A549 (cell line): ENCODE data around the gene ADGRG1. TPM values are rescaled to one million over a fixed set of nuclear protein-coding genes. Genes with fewer than 3 reads are reported as not detected.
"Not testable (repeated sequence)": the region's sequence is repeated elsewhere in the genome, so short reads cannot be mapped to it uniquely, and the experiment has no call there.

Experiments used
- ATAC-seq, 2 experiments: fragments of 200-7000 bp in 1 of 2; fragments of >200 bp in 1 of 2; cut with Nextera tagmentation in 1 of 2; cut with Tn5 transposase in 1 of 2; 3 replicates each; pipeline versions ENCODE4 v1.8.0 to v1.9.1; 2018 to 2020; ENCODE audit warnings: mild to moderate bottlenecking in 1 of 2, moderate library complexity in 1 of 2
- CTCF ChIA-PET: fragments of 300-600 bp; sonication (Branson Sonifier 250); formaldehyde crosslinking; extraction: SDS; loops from one replicate; lab custom pipeline; 2021; ENCODE audit warnings: antibody characterized with exemption, inconsistent platforms; lab: Yijun Ruan, JAX
- POLR2A ChIA-PET: fragments of 350-600 bp; formaldehyde crosslinking; extraction: SDS; loops from one replicate; lab custom pipeline; 2021; ENCODE audit warnings: antibody characterized with exemption, inconsistent platforms; lab: Yijun Ruan, JAX
- DNase-seq, 2 experiments: peaks; one replicate each; pipeline versions ENCODE4 v3.0.0 to v3.0.0-alpha.2; 2011 to 2016; ENCODE audit warnings: low read depth in 1 of 2, low spot score in 1 of 2
- FAIRE-seq: peaks from 2 replicates; lab custom pipeline; 2011; peaks lifted over from hg19 to GRCh38; lab: Jason Lieb, UNC
- H3K27ac ChIP-seq, 2 experiments: fragments of >200 bp; sonication (Bioruptor Twin); formaldehyde crosslinking; 3 replicates each; pipeline ENCODE4 v1.5.1; 2016 to 2017
- H3K4me1 ChIP-seq: fragments of >200 bp; sonication (Bioruptor Twin); formaldehyde crosslinking; 3 replicates; pipeline ENCODE4 v1.6.1; 2016
- H3K4me2 ChIP-seq: fragments of >200 bp; sonication (Bioruptor Twin); formaldehyde crosslinking; 3 replicates; pipeline ENCODE4 v1.6.1; 2016
- H3K4me3 ChIP-seq: fragments of >200 bp; sonication (Bioruptor Twin); formaldehyde crosslinking; 3 replicates; pipeline ENCODE4 v1.5.1; 2016
- H3K9me3 ChIP-seq: fragments of >200 bp; sonication (Bioruptor Twin); formaldehyde crosslinking; 3 replicates; pipeline ENCODE4 v1.6.1; 2016
- BCL3 ChIP-seq: fragments of >200 bp; sonication (Bioruptor Twin); formaldehyde crosslinking; IDR thresholded peaks from 3 replicates; pipeline ENCODE4 v1.6.1; 2016
- BHLHE40 ChIP-seq: IDR thresholded peaks from 2 replicates; pipeline ENCODE4 v1.6.1; 2012; ENCODE audit warnings: low read depth, low read length, inconsistent platforms
- CHD4 ChIP-seq: fragments of 200-600 bp; sonication (generic); IDR thresholded peaks from 2 replicates; pipeline ENCODE4 v1.6.1; 2016; ENCODE audit warnings: antibody characterized with exemption, mild to moderate bottlenecking, borderline replicate concordance
- EHMT2 ChIP-seq: fragments of 200-600 bp; sonication (generic); IDR thresholded peaks from 2 replicates; pipeline ENCODE4 v1.6.1; 2016; ENCODE audit warnings: antibody characterized with exemption, low read depth, mild to moderate bottlenecking, moderate library complexity
- HOXB13 ChIP-seq: fragments of 250-450 bp; sonication (Bioruptor Pico); IDR thresholded peaks from 2 replicates; pipeline ENCODE4 v1.5.0; 2020; ENCODE audit warnings: low read depth, mild to moderate bottlenecking, moderate library complexity
- JUN ChIP-seq, 2 experiments: fragments of >200 bp; sonication (Bioruptor Twin); formaldehyde crosslinking; IDR thresholded peaks; 2 replicates in 1 of 2; 3 replicates in 1 of 2; pipeline ENCODE4 v1.6.1; 2016 to 2017
- NPAS2 ChIP-seq: fragments of 250-450 bp; sonication (Bioruptor Pico); IDR thresholded peaks from 2 replicates; pipeline ENCODE4 v1.8.0; 2022; ENCODE audit warnings: mild to moderate bottlenecking, moderate library complexity, borderline replicate concordance
- RARB ChIP-seq: fragments of 250-450 bp; sonication (Bioruptor Pico); IDR thresholded peaks from 2 replicates; pipeline ENCODE4 v1.8.0; 2021; ENCODE audit warnings: mild to moderate bottlenecking, moderate library complexity
- REST ChIP-seq: fragments of 200-600 bp; sonication (generic); IDR thresholded peaks from 2 replicates; pipeline ENCODE4 v1.6.1; 2016; ENCODE audit warnings: antibody characterized with exemption, mild to moderate bottlenecking, moderate library complexity
- TP53 ChIP-seq: fragments of 250-450 bp; sonication (Bioruptor Pico); IDR thresholded peaks from 2 replicates; pipeline ENCODE4 v1.5.0; 2021; ENCODE audit warnings: mild to moderate bottlenecking, moderate library complexity
- ZC3H11A ChIP-seq: fragments of 450-650 bp; IDR thresholded peaks from 2 replicates; pipeline ENCODE4 v1.6.1; 2014; ENCODE audit warnings: antibody characterized with exemption, mild to moderate bottlenecking
- WGBS: methylation state at CpG from one replicate; pipeline ENCODE4 v1.1.6; 2017; ENCODE audit errors: missing lambda C conversion rate; 5-methylcytosine and 5-hydroxymethylcytosine counted together
- polyA plus RNA-seq, 4 experiments: library from polyadenylated mRNA; depleted of rRNA in 3 of 4; stranded (reverse); fragments of >200 nt; fragmentation: RNase III in 1 of 4; extraction: RNeasy Plus Mini Kit Qiagen cat#74134 plus additional on column Dnase treatment in 1 of 4; gene quantifications; 2 replicates in 3 of 4; 3 replicates in 1 of 4; pipeline ENCODE4 v1.2.3, GENCODE V29; 2011 to 2017

Gene ADGRG1
- polyA plus RNA-seq, 2 of the 4 experiments (the other 2 are of a cell fraction), result 28.3 to 142 TPM

GRCh38 chr16:57711993-57712392, 83.6 kb downstream of the ADGRG1 start (continued):
- no peak for TF ChIP-seq REST
- no peak for TF ChIP-seq ZC3H11A

GRCh38 chr16:57712569-57712968, 84.1 kb downstream of the ADGRG1 start:
- POLR2A ChIA-PET, DNase-seq, ATAC-seq, H3K9me3 ChIP-seq, H3K4me3 ChIP-seq, H3K27ac ChIP-seq, FAIRE-seq, H3K4me2 ChIP-seq, H3K4me1 ChIP-seq: not testable (repeated sequence)
- CTCF ChIA-PET, result interaction anchor here (0.8 to 10.1 kb wide), 5 partner anchors 9 to 136 kb away, joined by 3 to 103 read pairs (median 6); no protein-coding TSS in a partner anchor
- 62% methylated on average over 6 of the region's 6 CpGs for WGBS

- Histone ChIP-seq H3K4me1 (no peaks in the 10 kb centered on the region), H3K27ac (no peak overlapping the region), H3K4me2 (no peak overlapping the region), H3K4me3 (no peak overlapping the region), H3K9me3 (no peaks in the 10 kb centered on the region)
- CTCF ChIA-PET, result interaction anchor here (0.6 to 10.1 kb wide), 6 partner anchors 9 to 418 kb away, joined by 3 to 103 read pairs (median 5); partner anchors contain the start of gene ZNF319
- DNase-seq (no peak), FAIRE-seq (no peak), ATAC-seq (no peak)
- WGBS, result 86% methylated on average over 8 of the region's 8 CpGs
- TF ChIP-seq BCL3 (no peak), BHLHE40 (no peak), RARB (no peak), TP53 (CRISPR knock-in tag) (no peak), JUN (IDR thresholded peaks at IDR 0.05) (no peak), HOXB13 (CRISPR knock-in tag) (no peak), CHD4 (no peak), REST (no peak)
- POLR2A ChIA-PET, result no interaction called here
Measured at GRCh38 chr16:57713596-57713995, 85.2 kb downstream of the ADGRG1 start.

- ChIA-PET POLR2A (no interaction called here), CTCF (interaction anchor here (0.6 to 10.1 kb wide), 4 partner anchors 66 to 419 kb away, joined by 3 to 103 read pairs (median 4); partner anchors contain the start of gene ZNF319)
- ATAC-seq (no peak), DNase-seq (no peak), FAIRE-seq (no peak)
- Histone ChIP-seq H3K4me3 (no peak overlapping the region), H3K4me1 (no peaks in the 10 kb centered on the region), H3K27ac (no peak overlapping the region), H3K9me3 (no peaks in the 10 kb centered on the region), H3K4me2 (no peak overlapping the region)
- no peak for TF ChIP-seq NPAS2 (CRISPR knock-in tag)
- TF ChIP-seq EHMT2, result no peak
- TF ChIP-seq HOXB13 (CRISPR knock-in tag), result no peak
- WGBS, result 78% methylated on average over 6 of the region's 6 CpGs
Measured at GRCh38 chr16:57714047-57714446, 85.6 kb downstream of the ADGRG1 start.

Other genes with a start within 250 kb of the ADGRG1 start
- not detected in 2 replicates for gene CCL17, start 223.9 kb upstream of the ADGRG1 start, polyA plus RNA-seq (2011; rRNA removed)
- gene CCL17, start 223.9 kb upstream of the ADGRG1 start, polyA plus RNA-seq (2017; fragmentation: RNase III; extraction: RNeasy Plus Mini Kit Qiagen cat#74134 plus additional on column Dnase treatment), result not detected in 3 replicates
- gene CIAPIN1, start 181.2 kb upstream of the ADGRG1 start, polyA plus RNA-seq (2011; rRNA removed), result 101 and 114 TPM in 2 replicates
- gene CIAPIN1, start 181.2 kb upstream of the ADGRG1 start, polyA plus RNA-seq (2017; fragmentation: RNase III; extraction: RNeasy Plus Mini Kit Qiagen cat#74134 plus additional on column Dnase treatment), result 69.1 to 75.0 TPM (median 71.5 TPM) in 3 replicates
- gene COQ9, start 181.2 kb upstream of the ADGRG1 start, polyA plus RNA-seq (2011; rRNA removed), result 109 and 130 TPM in 2 replicates
- gene COQ9, start 181.2 kb upstream of the ADGRG1 start, polyA plus RNA-seq (2017; fragmentation: RNase III; extraction: RNeasy Plus Mini Kit Qiagen cat#74134 plus additional on column Dnase treatment), result 46.2 to 48.0 TPM (median 47.2 TPM) in 3 replicates
- gene POLR2C, start 166.0 kb upstream of the ADGRG1 start, polyA plus RNA-seq (2011; rRNA removed), result 229 and 259 TPM in 2 replicates
- 141 to 148 TPM (median 146 TPM) in 3 replicates for gene POLR2C, start 166.0 kb upstream of the ADGRG1 start, polyA plus RNA-seq (2017; fragmentation: RNase III; extraction: RNeasy Plus Mini Kit Qiagen cat#74134 plus additional on column Dnase treatment)
- 85.4 and 93.2 TPM in 2 replicates for gene DOK4, start 142.1 kb upstream of the ADGRG1 start, polyA plus RNA-seq (2011; rRNA removed)
- 51.9 to 70.3 TPM (median 65.2 TPM) in 3 replicates for gene DOK4, start 142.1 kb upstream of the ADGRG1 start, polyA plus RNA-seq (2017; fragmentation: RNase III; extraction: RNeasy Plus Mini Kit Qiagen cat#74134 plus additional on column Dnase treatment)
- gene CCDC102A, start 92.1 kb upstream of the ADGRG1 start, polyA plus RNA-seq (2011; rRNA removed), result 7.4 and 8.0 TPM in 2 replicates
- 7.6 to 8.5 TPM (median 8.3 TPM) in 3 replicates for gene CCDC102A, start 92.1 kb upstream of the ADGRG1 start, polyA plus RNA-seq (2017; fragmentation: RNase III; extraction: RNeasy Plus Mini Kit Qiagen cat#74134 plus additional on column Dnase treatment)
- gene ADGRG5, start 86.0 kb upstream of the ADGRG1 start, polyA plus RNA-seq (2011; rRNA removed), result not detected in 2 replicates
- gene ADGRG5, start 86.0 kb upstream of the ADGRG1 start, polyA plus RNA-seq (2017; fragmentation: RNase III; extraction: RNeasy Plus Mini Kit Qiagen cat#74134 plus additional on column Dnase treatment), result 0.06 TPM in 1 of 3 replicates, not detected in the others
- gene ADGRG3, start 39.7 kb downstream of the ADGRG1 start, polyA plus RNA-seq (2011; rRNA removed), result 0.45 and 0.77 TPM in 2 replicates
- gene ADGRG3, start 39.7 kb downstream of the ADGRG1 start, polyA plus RNA-seq (2017; fragmentation: RNase III; extraction: RNeasy Plus Mini Kit Qiagen cat#74134 plus additional on column Dnase treatment), result 0.17 to 0.34 TPM (median 0.25 TPM) in 3 replicates
- 0.17 and 0.28 TPM in 2 replicates for gene DRC7, start 66.2 kb downstream of the ADGRG1 start, polyA plus RNA-seq (2011; rRNA removed)
- 0.10 to 0.28 TPM (median 0.10 TPM) in 3 replicates for gene DRC7, start 66.2 kb downstream of the ADGRG1 start, polyA plus RNA-seq (2017; fragmentation: RNase III; extraction: RNeasy Plus Mini Kit Qiagen cat#74134 plus additional on column Dnase treatment)
- 18.6 and 21.1 TPM in 2 replicates for gene KATNB1, start 107.1 kb downstream of the ADGRG1 start, polyA plus RNA-seq (2011; rRNA removed)
- 18.1 to 21.0 TPM (median 19.1 TPM) in 3 replicates for gene KATNB1, start 107.1 kb downstream of the ADGRG1 start, polyA plus RNA-seq (2017; fragmentation: RNase III; extraction: RNeasy Plus Mini Kit Qiagen cat#74134 plus additional on column Dnase treatment)
- gene KIFC3, start 173.9 kb downstream of the ADGRG1 start, polyA plus RNA-seq (2011; rRNA removed), result 127 and 128 TPM in 2 replicates
- gene KIFC3, start 173.9 kb downstream of the ADGRG1 start, polyA plus RNA-seq (2017; fragmentation: RNase III; extraction: RNeasy Plus Mini Kit Qiagen cat#74134 plus additional on column Dnase treatment), result 171 to 180 TPM (median 178 TPM) in 3 replicates